Liver (tissue), 9 donors: ENCODE results near the gene TRMT11. TPM values are rescaled to one million over a fixed set of nuclear protein-coding genes. Genes with fewer than 3 reads are reported as not detected.

Experiments
- DNase-seq: peaks from one replicate; pipeline ENCODE4 v3.0.0-alpha.2; 2017; ENCODE audit warnings: low spot score
- H3K27ac ChIP-seq, 2 donors: one replicate each; pipeline ENCODE4 v1.7.0; 2013; ENCODE audit warnings: inconsistent platforms in 2 of 2, low read length in 2 of 2, control low read depth in 1 of 2, low read depth in 1 of 2, mild to moderate bottlenecking in 1 of 2
- H3K27me3 ChIP-seq, 4 donors: one replicate each; pipeline versions ENCODE4 v1.6.1 to v1.7.0; 2013; ENCODE audit warnings: low read length in 3 of 4, inconsistent platforms in 1 of 4, mild to moderate bottlenecking in 1 of 4, moderate library complexity in 1 of 4; ENCODE audit not compliant: control insufficient read depth in 4 of 4, insufficient read depth in 4 of 4
- H3K36me3 ChIP-seq, 4 donors: one replicate each; pipeline versions ENCODE4 v1.6.1 to v1.7.0; 2013; ENCODE audit warnings: low read length in 3 of 4, mild to moderate bottlenecking in 3 of 4, low read depth in 1 of 4, moderate library complexity in 1 of 4; ENCODE audit not compliant: control insufficient read depth in 4 of 4, insufficient read depth in 3 of 4
- H3K4me1 ChIP-seq, 4 donors: one replicate each; pipeline versions ENCODE4 v1.6.1 to v1.7.0; 2013; ENCODE audit warnings: low read length in 3 of 4, mild to moderate bottlenecking in 3 of 4, moderate library complexity in 1 of 4; ENCODE audit not compliant: control insufficient read depth in 4 of 4, insufficient read depth in 4 of 4
- H3K4me3 ChIP-seq, 3 donors: one replicate each; pipeline versions ENCODE4 v1.6.1 to v1.7.0; 2013; ENCODE audit warnings: low read length in 3 of 3, control low read depth in 1 of 3, low read depth in 1 of 3, mild to moderate bottlenecking in 1 of 3
- H3K9ac ChIP-seq, 2 donors: one replicate each; pipeline ENCODE4 v1.7.0; 2013; ENCODE audit warnings: low read length in 2 of 2, mild to moderate bottlenecking in 2 of 2, moderate library complexity in 2 of 2, control low read depth in 1 of 2, low read depth in 1 of 2
- H3K9me3 ChIP-seq, 4 donors: one replicate each; pipeline versions ENCODE4 v1.6.1 to v1.7.0; 2013; ENCODE audit warnings: low read length in 3 of 4; ENCODE audit not compliant: control insufficient read depth in 4 of 4
- EGR1 ChIP-seq, 2 donors: IDR thresholded peaks; 2 replicates each; pipeline ENCODE4 v1.6.1; 2016 to 2018; ENCODE audit warnings: antibody characterized with exemption in 2 of 2, low read depth in 2 of 2
- GABPA ChIP-seq, 2 donors: IDR thresholded peaks in 1 of 2; conservative IDR thresholded peaks in 1 of 2; 2 replicates each; pipeline ENCODE4 v1.6.1; 2016; ENCODE audit warnings: antibody characterized with exemption in 2 of 2, mild to moderate bottlenecking in 1 of 2, moderate library complexity in 1 of 2
- HNF4A ChIP-seq, 2 donors: conservative IDR thresholded peaks; 2 replicates each; pipeline ENCODE4 v1.6.1; 2016; ENCODE audit warnings: antibody characterized with exemption in 2 of 2, mild to moderate bottlenecking in 2 of 2
- HNF4G ChIP-seq: IDR thresholded peaks from 2 replicates; pipeline ENCODE4 v1.6.1; 2016; ENCODE audit warnings: antibody characterized with exemption
- JUND ChIP-seq, 2 donors: IDR thresholded peaks; 2 replicates each; pipeline ENCODE4 v1.6.1; 2016; ENCODE audit warnings: antibody characterized with exemption in 2 of 2
- RAD21 ChIP-seq, 2 donors: IDR thresholded peaks; 2 replicates each; pipeline ENCODE4 v1.6.1; 2016; ENCODE audit warnings: antibody characterized with exemption in 2 of 2, mild to moderate bottlenecking in 2 of 2
- TAF1 ChIP-seq: conservative IDR thresholded peaks from 2 replicates; pipeline ENCODE4 v1.6.1; 2016; ENCODE audit warnings: antibody characterized with exemption, mild to moderate bottlenecking
- YY1 ChIP-seq: IDR thresholded peaks from 2 replicates; pipeline ENCODE4 v1.6.1; 2016; ENCODE audit warnings: antibody characterized with exemption, mild to moderate bottlenecking
- ZBTB33 ChIP-seq: IDR thresholded peaks from 2 replicates; pipeline ENCODE4 v1.6.1; 2016; ENCODE audit warnings: antibody characterized with exemption
- WGBS: extraction: QIAGEN DNeasy Blood & Tissue Kit; methylation state at CpG from one replicate; pipeline ENCODE4 v1.1.7; 2013; 5-methylcytosine and 5-hydroxymethylcytosine counted together
- polyA plus RNA-seq, 2 donors: library from polyadenylated mRNA; stranded (reverse) in 1 of 2; unstranded in 1 of 2; fragments of 200-250 nt in 1 of 2; fragments of >200 nt in 1 of 2; fragmentation: Nextera tagmentation in 1 of 2; extraction: Ambion mirVana in 1 of 2; gene quantifications; one replicate each; pipeline versions ENCODE4 v1.2.1 to v1.2.3, GENCODE V29; 2013 to 2015
- total RNA-seq, 2 donors: library from RNA; depleted of rRNA; stranded (reverse); fragments of >200 nt; gene quantifications; one replicate each; pipeline ENCODE4 v1.2.3, GENCODE V29; 2014
- TF ChIP-seq, protein P1 (sequence below): IDR thresholded peaks from 2 replicates; pipeline ENCODE4 v1.6.1; 2016; ENCODE audit warnings: antibody characterized with exemption
- TF ChIP-seq, protein P2 (sequence below): IDR thresholded peaks from 2 replicates; pipeline ENCODE4 v1.6.1; 2016; ENCODE audit warnings: antibody characterized with exemption
- TF ChIP-seq, protein P3 (sequence below): fragments of 150-350 bp; IDR thresholded peaks from 2 replicates; pipeline ENCODE4 v1.5.1; 2017; ENCODE audit warnings: improper control_type of control experiment, low read depth, low read length; ENCODE audit not compliant: missing input control
- donor health status: healthy.
- donor health status: healthy.
- donor health status: healthy.
- donor health status: healthy.
- donor health status: healthy.

Gene TRMT11
- total and polyA plus RNA-seq, 4 donors, result 9.9 to 82.3 (median 17.2) TPM

DNA sequence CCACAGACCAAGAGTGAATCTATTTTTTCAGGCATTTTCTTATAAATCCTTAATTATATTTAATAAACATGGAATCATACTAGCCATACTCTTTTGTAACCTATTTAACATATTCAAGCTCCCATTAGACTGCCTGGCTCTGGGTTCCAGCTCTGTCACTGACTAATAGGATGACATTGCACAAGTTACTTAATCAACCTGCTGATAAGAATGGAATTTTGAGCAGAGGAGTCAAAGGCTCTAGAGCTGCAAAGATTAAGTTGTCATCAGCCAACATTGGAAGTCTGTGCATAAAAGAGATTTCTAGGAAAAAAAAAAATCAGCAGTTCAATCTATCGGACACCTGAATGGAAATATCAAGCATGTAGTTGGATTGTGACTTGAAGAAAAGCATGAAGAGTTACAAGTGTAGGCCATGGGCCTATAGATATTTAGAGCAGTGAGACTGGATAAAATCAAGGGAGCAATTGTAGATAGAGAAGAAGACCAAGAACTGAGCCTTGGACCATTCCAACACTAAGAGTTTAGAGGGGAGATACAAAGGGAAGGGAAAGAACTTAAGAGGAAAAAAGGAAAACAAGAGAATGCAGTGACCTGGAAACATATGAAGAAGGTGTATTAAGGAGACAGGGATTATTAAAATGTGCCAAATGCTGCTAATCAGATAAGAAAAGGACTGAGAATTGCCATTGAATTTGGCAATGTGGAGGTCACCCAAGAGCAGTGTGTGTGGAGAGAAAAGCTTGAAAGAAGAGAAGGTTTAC is 40.8 kb upstream of the TRMT11 start:
- peaks cover 4 to 22% (median 20%) of the 10 kb centered on the region in 4 donors for H3K4me1 ChIP-seq
- H3K9ac ChIP-seq, result no peak overlapping the region
- no peaks in the 10 kb centered on the region for H3K27me3 ChIP-seq
- H3K4me3 ChIP-seq, result no peak overlapping the region
- 33% methylated on average over 1 of the region's 1 CpG for WGBS
- DNase-seq, result no peak
- H3K36me3 ChIP-seq, result no peaks in the 10 kb centered on the region
- H3K9me3 ChIP-seq, result no peaks in the 10 kb centered on the region
- TF ChIP-seq EGR1 (IDR thresholded peaks at IDR 0.05; ENCODE audit: low read depth in 2 of 2) (peak in 1 of 2 donors; percentile 24), YY1 (peak; percentile 38), GABPA (IDR thresholded peaks at IDR 0.05 in 1 of 2, conservative IDR thresholded peaks at IDR 0.05 in 1 of 2) (no peak), RAD21 (IDR thresholded peaks at IDR 0.05) (no peak), HNF4A (conservative IDR thresholded peaks at IDR 0.05) (peak in 1 of 2 donors; percentile 64), ZBTB33 (peak; percentile 29)
- TF ChIP-seq, protein P1, sequence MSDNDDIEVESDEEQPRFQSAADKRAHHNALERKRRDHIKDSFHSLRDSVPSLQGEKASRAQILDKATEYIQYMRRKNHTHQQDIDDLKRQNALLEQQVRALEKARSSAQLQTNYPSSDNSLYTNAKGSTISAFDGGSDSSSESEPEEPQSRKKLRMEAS, result peak; percentile 37
- TF ChIP-seq, protein P2, sequence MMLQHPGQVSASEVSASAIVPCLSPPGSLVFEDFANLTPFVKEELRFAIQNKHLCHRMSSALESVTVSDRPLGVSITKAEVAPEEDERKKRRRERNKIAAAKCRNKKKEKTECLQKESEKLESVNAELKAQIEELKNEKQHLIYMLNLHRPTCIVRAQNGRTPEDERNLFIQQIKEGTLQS, result no peak
- peak overlapping the region; percentile 54 to 83 for H3K27ac ChIP-seq

DNA sequence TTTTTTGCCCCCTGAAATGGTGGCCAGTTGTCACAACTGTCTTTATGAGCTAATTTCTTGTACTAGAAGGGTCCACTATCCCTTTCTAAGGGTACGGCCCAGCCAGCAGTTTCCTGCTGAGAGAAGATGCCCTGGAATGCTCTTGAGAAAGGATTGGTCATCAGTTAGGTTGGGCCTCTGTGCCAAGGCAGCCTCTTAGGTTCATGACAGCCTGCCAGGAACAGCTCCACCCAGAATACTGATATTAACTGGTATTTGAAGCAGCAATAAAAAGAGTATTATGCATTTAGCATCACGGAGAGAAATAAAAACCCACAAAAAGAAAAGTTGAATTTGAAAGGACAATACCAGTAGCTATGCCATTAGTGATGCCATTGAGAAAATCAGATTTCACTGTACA is 38.7 kb upstream of the TRMT11 start:
- peaks cover 4 to 22% (median 20%) of the 10 kb centered on the region in 4 donors for H3K4me1 ChIP-seq
- WGBS, result 95% methylated on average over 2 of the region's 2 CpGs
- H3K36me3 ChIP-seq, result no peaks in the 10 kb centered on the region
- TF ChIP-seq HNF4G (no peak), RAD21 (IDR thresholded peaks at IDR 0.05) (no peak), JUND (IDR thresholded peaks at IDR 0.05) (no peak), HNF4A (conservative IDR thresholded peaks at IDR 0.05) (no peak), TAF1 (no peak), EGR1 (IDR thresholded peaks at IDR 0.05; ENCODE audit: low read depth in 2 of 2) (no peak)
- TF ChIP-seq, protein P3, sequence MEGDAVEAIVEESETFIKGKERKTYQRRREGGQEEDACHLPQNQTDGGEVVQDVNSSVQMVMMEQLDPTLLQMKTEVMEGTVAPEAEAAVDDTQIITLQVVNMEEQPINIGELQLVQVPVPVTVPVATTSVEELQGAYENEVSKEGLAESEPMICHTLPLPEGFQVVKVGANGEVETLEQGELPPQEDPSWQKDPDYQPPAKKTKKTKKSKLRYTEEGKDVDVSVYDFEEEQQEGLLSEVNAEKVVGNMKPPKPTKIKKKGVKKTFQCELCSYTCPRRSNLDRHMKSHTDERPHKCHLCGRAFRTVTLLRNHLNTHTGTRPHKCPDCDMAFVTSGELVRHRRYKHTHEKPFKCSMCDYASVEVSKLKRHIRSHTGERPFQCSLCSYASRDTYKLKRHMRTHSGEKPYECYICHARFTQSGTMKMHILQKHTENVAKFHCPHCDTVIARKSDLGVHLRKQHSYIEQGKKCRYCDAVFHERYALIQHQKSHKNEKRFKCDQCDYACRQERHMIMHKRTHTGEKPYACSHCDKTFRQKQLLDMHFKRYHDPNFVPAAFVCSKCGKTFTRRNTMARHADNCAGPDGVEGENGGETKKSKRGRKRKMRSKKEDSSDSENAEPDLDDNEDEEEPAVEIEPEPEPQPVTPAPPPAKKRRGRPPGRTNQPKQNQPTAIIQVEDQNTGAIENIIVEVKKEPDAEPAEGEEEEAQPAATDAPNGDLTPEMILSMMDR, result no peak
- TF ChIP-seq, protein P2, result no peak
- H3K27me3 ChIP-seq, result no peaks in the 10 kb centered on the region
- H3K4me3 ChIP-seq, result no peak overlapping the region
- no peaks in the 10 kb centered on the region for H3K9me3 ChIP-seq
- H3K27ac ChIP-seq, result no peak overlapping the region
- H3K9ac ChIP-seq, result no peak overlapping the region
- no peak for DNase-seq
